H9 (cell line): ENCODE data around the gene ACTN3. TPM values are rescaled to one million over a fixed set of nuclear protein-coding genes. Genes with fewer than 3 reads are reported as not detected.
A peak's percentile ranks its signal among the peaks of the same experiment; 100 is the strongest.
"Not testable (repeated sequence)": the region's sequence is repeated elsewhere in the genome, so short reads cannot be mapped to it uniquely, and the experiment has no call there.

Source experiments
- DNase-seq: peaks from one replicate; pipeline ENCODE4 v3.0.0-alpha.2; 2017
- H2AFZ ChIP-seq: one replicate; pipeline ENCODE4 v1.6.1; 2013; ENCODE audit warnings: mild to moderate bottlenecking, low read length, control low read depth, moderate library complexity
- H2AK5ac ChIP-seq: 2 replicates; pipeline ENCODE4 v1.6.1; 2013; ENCODE audit warnings: low read length, control low read depth, mixed read lengths; ENCODE audit not compliant: insufficient read length
- H2BK120ac ChIP-seq: one replicate; pipeline ENCODE4 v1.6.1; 2013; ENCODE audit warnings: low read depth, mild to moderate bottlenecking, low read length, control low read depth, inconsistent platforms; ENCODE audit not compliant: poor library complexity, severe bottlenecking
- H2BK12ac ChIP-seq: 2 replicates; pipeline ENCODE4 v1.6.1; 2013; ENCODE audit warnings: low read length, control low read depth, mixed read lengths, low read depth; ENCODE audit not compliant: insufficient read length
- H2BK15ac ChIP-seq: 2 replicates; pipeline ENCODE4 v1.6.1; 2013; ENCODE audit warnings: low read depth, low read length, control low read depth
- H2BK20ac ChIP-seq: one replicate; pipeline ENCODE4 v1.6.1; 2013; ENCODE audit warnings: low read depth, mild to moderate bottlenecking, low read length, control low read depth, inconsistent platforms; ENCODE audit not compliant: poor library complexity, severe bottlenecking
- H2BK5ac ChIP-seq: 2 replicates; pipeline ENCODE4 v1.6.1; 2013; ENCODE audit warnings: low read length, control low read depth, mixed read lengths; ENCODE audit not compliant: insufficient read length
- H3K14ac ChIP-seq: 2 replicates; pipeline ENCODE4 v1.6.1; 2013; ENCODE audit warnings: low read length, control low read depth; ENCODE audit not compliant: insufficient read depth
- H3K18ac ChIP-seq: 2 replicates; pipeline ENCODE4 v1.6.1; 2013; ENCODE audit warnings: low read depth, mild to moderate bottlenecking, mixed read lengths, low read length, control low read depth; ENCODE audit not compliant: insufficient read length
- H3K23ac ChIP-seq: 2 replicates; pipeline ENCODE4 v1.6.1; 2013; ENCODE audit warnings: low read length, control low read depth, mixed read lengths, low read depth; ENCODE audit not compliant: insufficient read length
- H3K23me2 ChIP-seq: 2 replicates; pipeline ENCODE4 v1.6.1; 2013; ENCODE audit warnings: low read depth, mild to moderate bottlenecking, mixed read lengths, low read length, control low read depth; ENCODE audit not compliant: insufficient read length, poor library complexity, severe bottlenecking
- H3K27ac ChIP-seq: 2 replicates; pipeline ENCODE4 v1.5.1; 2013; ENCODE audit warnings: low read length, control low read depth, mixed read lengths, low read depth; ENCODE audit not compliant: insufficient read length
- H3K27me3 ChIP-seq: 2 replicates; pipeline ENCODE4 v1.6.1; 2013; ENCODE audit warnings: low read length, control low read depth, inconsistent platforms; ENCODE audit not compliant: insufficient read depth
- H3K4ac ChIP-seq: 2 replicates; pipeline ENCODE4 v1.6.1; 2013; ENCODE audit warnings: low read depth, mild to moderate bottlenecking, control low read depth, inconsistent platforms, low read length, moderate library complexity
- H3K4me1 ChIP-seq: 2 replicates; pipeline ENCODE4 v1.6.1; 2013; ENCODE audit warnings: low read length, control low read depth, inconsistent platforms; ENCODE audit not compliant: insufficient read depth
- H3K4me2 ChIP-seq: 2 replicates; pipeline ENCODE4 v1.6.1; 2013; ENCODE audit warnings: low read length, control low read depth, mixed read lengths; ENCODE audit not compliant: insufficient read length, insufficient read depth
- H3K56ac ChIP-seq: 2 replicates; pipeline ENCODE4 v1.6.1; 2013; ENCODE audit warnings: low read depth, mild to moderate bottlenecking, mixed read lengths, low read length, control low read depth; ENCODE audit not compliant: insufficient read length
- H3K79me1 ChIP-seq: 2 replicates; pipeline ENCODE4 v1.6.1; 2013; ENCODE audit warnings: low read depth, mild to moderate bottlenecking, moderate library complexity, low read length, control low read depth, inconsistent platforms; ENCODE audit not compliant: insufficient read depth, poor library complexity, severe bottlenecking
- H3K79me2 ChIP-seq: 2 replicates; pipeline ENCODE4 v1.6.1; 2013; ENCODE audit warnings: low read length, control low read depth, inconsistent platforms; ENCODE audit not compliant: insufficient read depth
- H3K9ac ChIP-seq: 2 replicates; pipeline ENCODE4 v1.6.1; 2013; ENCODE audit warnings: low read length, control low read depth, mixed read lengths; ENCODE audit not compliant: insufficient read length; ENCODE audit errors: extremely low read depth
- H3K9me3 ChIP-seq: one replicate; pipeline ENCODE4 v1.6.1; 2013; ENCODE audit warnings: low read depth, low read length, inconsistent platforms; ENCODE audit not compliant: control insufficient read depth
- H3T11ph ChIP-seq: one replicate; pipeline ENCODE4 v1.6.1; 2013; ENCODE audit warnings: mild to moderate bottlenecking, low read length, control low read depth, inconsistent platforms
- H4K20me1 ChIP-seq: one replicate; pipeline ENCODE4 v1.6.1; 2013; ENCODE audit not compliant: control insufficient read depth, insufficient read length, insufficient read depth
- H4K5ac ChIP-seq: 2 replicates; pipeline ENCODE4 v1.6.1; 2013; ENCODE audit warnings: low read depth, mild to moderate bottlenecking, mixed read lengths, low read length, control low read depth; ENCODE audit not compliant: insufficient read length
- H4K8ac ChIP-seq: replicated peaks from 2 replicates; pipeline ENCODE4 v1.6.1; 2013; ENCODE audit warnings: low read length, control low read depth, mixed read lengths, low read depth; ENCODE audit not compliant: insufficient read length
- H4K91ac ChIP-seq: 2 replicates; pipeline ENCODE4 v1.6.1; 2013; ENCODE audit warnings: low read depth, mild to moderate bottlenecking, moderate library complexity, mixed read lengths, low read length, control low read depth; ENCODE audit not compliant: insufficient read length
- H3K27ac Mint-ChIP-seq, 3 experiments: 2 replicates in 2 of 3; 3 replicates in 1 of 3; pipeline ENCODE4 v1.8.0; 2020 to 2021; ENCODE audit warnings: mixed read lengths in 3 of 3, mild to moderate bottlenecking in 1 of 3, moderate library complexity in 1 of 3
- H3K27me3 Mint-ChIP-seq: 2 replicates; pipeline ENCODE4 v1.8.0; 2021; ENCODE audit warnings: low read depth, mild to moderate bottlenecking, moderate library complexity, mixed read lengths
- H3K36me3 Mint-ChIP-seq, 3 experiments: 2 replicates in 2 of 3; 3 replicates in 1 of 3; pipeline ENCODE4 v1.8.0; 2020 to 2021; ENCODE audit warnings: low read depth in 3 of 3, mixed read lengths in 3 of 3; ENCODE audit not compliant: insufficient read depth in 1 of 3
- H3K4me1 Mint-ChIP-seq, 2 experiments: 2 replicates each; pipeline ENCODE4 v1.8.0; 2020; ENCODE audit warnings: mixed read lengths in 2 of 2
- H3K4me3 Mint-ChIP-seq, 2 experiments: 2 replicates in 1 of 2; 3 replicates in 1 of 2; pipeline ENCODE4 v1.8.0; 2020 to 2021; ENCODE audit warnings: mild to moderate bottlenecking in 2 of 2, mixed read lengths in 2 of 2, moderate library complexity in 1 of 2
- H3K9me3 Mint-ChIP-seq, 2 experiments: 2 replicates in 1 of 2; 3 replicates in 1 of 2; pipeline ENCODE4 v1.8.0; 2020; ENCODE audit warnings: mild to moderate bottlenecking in 2 of 2, mixed read lengths in 2 of 2, moderate library complexity in 1 of 2
- WGBS: extraction: QIAGEN DNeasy Blood & Tissue Kit; methylation state at CpG from one replicate; pipeline ENCODE4 v1.1.7; 2013; ENCODE audit warnings: missing lambda C conversion rate, low lambda C conversion rate, mixed read lengths; ENCODE audit not compliant: insufficient read length; ENCODE audit errors: extremely low coverage; 5-methylcytosine and 5-hydroxymethylcytosine counted together
- total RNA-seq: library from RNA; stranded (reverse); gene quantifications from 2 replicates; pipeline ENCODE4 v1.2.1, GENCODE V29; 2021
- TF ChIP-seq, protein P1 (sequence below): fragments of 200-600 bp; sonication (generic); conservative IDR thresholded peaks from 3 replicates; pipeline ENCODE4 v1.8.0; 2021; ENCODE audit warnings: antibody characterized with exemption, mild to moderate bottlenecking

ACTN3 gene
- total RNA-seq, 1 experiment from 2014 or later: 45.7 TPM

- no peak overlapping the region for H2AFZ ChIP-seq
- H3K79me1 ChIP-seq: no peaks in the 10 kb centered on the region
- Mint-ChIP-seq H3K9me3 (no peaks in the 10 kb centered on the region), H3K36me3 (peaks cover 2 to 53% (median 46%) of the 10 kb centered on the region in 3 experiments), H3K4me3 (no peak overlapping the region), H3K27ac (peak overlapping the region in 1 of 3 experiments; percentile 82; a peak in 1 of 7 replicates), H3K4me1 (peaks cover 20% of the 10 kb centered on the region in 2 experiments), H3K27me3 (no peaks in the 10 kb centered on the region; the same call in 1 of the 2 replicates)
- no peak overlapping the region for H2BK120ac ChIP-seq
- H3T11ph ChIP-seq: no peak overlapping the region
- no peak overlapping the region for H4K8ac ChIP-seq
- H3K27ac ChIP-seq: no peak overlapping the region
- no peak overlapping the region for H4K91ac ChIP-seq
- no peak overlapping the region for H2BK15ac ChIP-seq
- no peak overlapping the region for H3K23ac ChIP-seq
- H3K4me2 ChIP-seq: no peak overlapping the region
- TF ChIP-seq, protein P1, sequence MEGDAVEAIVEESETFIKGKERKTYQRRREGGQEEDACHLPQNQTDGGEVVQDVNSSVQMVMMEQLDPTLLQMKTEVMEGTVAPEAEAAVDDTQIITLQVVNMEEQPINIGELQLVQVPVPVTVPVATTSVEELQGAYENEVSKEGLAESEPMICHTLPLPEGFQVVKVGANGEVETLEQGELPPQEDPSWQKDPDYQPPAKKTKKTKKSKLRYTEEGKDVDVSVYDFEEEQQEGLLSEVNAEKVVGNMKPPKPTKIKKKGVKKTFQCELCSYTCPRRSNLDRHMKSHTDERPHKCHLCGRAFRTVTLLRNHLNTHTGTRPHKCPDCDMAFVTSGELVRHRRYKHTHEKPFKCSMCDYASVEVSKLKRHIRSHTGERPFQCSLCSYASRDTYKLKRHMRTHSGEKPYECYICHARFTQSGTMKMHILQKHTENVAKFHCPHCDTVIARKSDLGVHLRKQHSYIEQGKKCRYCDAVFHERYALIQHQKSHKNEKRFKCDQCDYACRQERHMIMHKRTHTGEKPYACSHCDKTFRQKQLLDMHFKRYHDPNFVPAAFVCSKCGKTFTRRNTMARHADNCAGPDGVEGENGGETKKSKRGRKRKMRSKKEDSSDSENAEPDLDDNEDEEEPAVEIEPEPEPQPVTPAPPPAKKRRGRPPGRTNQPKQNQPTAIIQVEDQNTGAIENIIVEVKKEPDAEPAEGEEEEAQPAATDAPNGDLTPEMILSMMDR: no peak
- no peak overlapping the region for H3K56ac ChIP-seq
- H3K9ac ChIP-seq: no peak overlapping the region
- H3K4me1 ChIP-seq: no peaks in the 10 kb centered on the region; the same call in 1 of the 2 replicates
- H4K5ac ChIP-seq: no peak overlapping the region
- no peak overlapping the region for H3K18ac ChIP-seq
- DNase-seq: no peak
- H2AK5ac ChIP-seq: no peak overlapping the region
- no peaks in the 10 kb centered on the region for H3K27me3 ChIP-seq
- H3K4ac ChIP-seq: no peak overlapping the region
- H2BK5ac ChIP-seq: no peak overlapping the region
- H3K79me2 ChIP-seq: no peaks in the 10 kb centered on the region
- no peak overlapping the region; the same call in 1 of the 2 replicates for H3K14ac ChIP-seq
- no peaks in the 10 kb centered on the region for H3K9me3 ChIP-seq
- H4K20me1 ChIP-seq: no peaks in the 10 kb centered on the region
- WGBS: no CpG with 5 or more reads among the region's 10 CpGs
- no peak overlapping the region for H2BK20ac ChIP-seq
- H2BK12ac ChIP-seq: no peak overlapping the region
- H3K23me2 ChIP-seq: no peaks in the 10 kb centered on the region
These were observed 6.9 kb upstream of the ACTN3 start for GRCh38 chr11:66539870-66540213.

- H3K9me3 Mint-ChIP-seq, H4K91ac ChIP-seq, H2BK5ac ChIP-seq, H3K4me3 Mint-ChIP-seq, H3K4ac ChIP-seq, H2BK120ac ChIP-seq, H3T11ph ChIP-seq, H2AFZ ChIP-seq, H3K27ac ChIP-seq, H3K56ac ChIP-seq, H3K23me2 ChIP-seq, H4K20me1 ChIP-seq, H3K14ac ChIP-seq, H3K23ac ChIP-seq, DNase-seq, H4K8ac ChIP-seq, H3K79me1 ChIP-seq, H3K4me1 ChIP-seq, H2AK5ac ChIP-seq, H2BK12ac ChIP-seq, H3K4me2 ChIP-seq, H4K5ac ChIP-seq, H3K27me3 Mint-ChIP-seq, H2BK15ac ChIP-seq, H3K79me2 ChIP-seq, H2BK20ac ChIP-seq, H3K9me3 ChIP-seq, H3K27me3 ChIP-seq, H3K18ac ChIP-seq, H3K27ac Mint-ChIP-seq, H3K9ac ChIP-seq: not testable (repeated sequence)
- peaks cover 2 to 45% (median 41%) of the 10 kb centered on the region in 3 experiments for H3K36me3 Mint-ChIP-seq
- H3K4me1 Mint-ChIP-seq: peaks cover 23 to 24% of the 10 kb centered on the region in 2 experiments
- whole genome bisulfite sequencing: no CpG with 5 or more reads among the region's 8 CpGs
These were observed 6.1 kb upstream of the ACTN3 start for GRCh38 chr11:66540598-66540997.
